ENCODE results near the gene ADAM15. TPM values are rescaled to one million over a fixed set of nuclear protein-coding genes. Genes with fewer than 3 reads are reported as not detected.

ADAM15 gene
- total RNA-seq, 4 donors from 2014 or later = 30.3 to 42.8 (median 36.9) TPM

DNA sequence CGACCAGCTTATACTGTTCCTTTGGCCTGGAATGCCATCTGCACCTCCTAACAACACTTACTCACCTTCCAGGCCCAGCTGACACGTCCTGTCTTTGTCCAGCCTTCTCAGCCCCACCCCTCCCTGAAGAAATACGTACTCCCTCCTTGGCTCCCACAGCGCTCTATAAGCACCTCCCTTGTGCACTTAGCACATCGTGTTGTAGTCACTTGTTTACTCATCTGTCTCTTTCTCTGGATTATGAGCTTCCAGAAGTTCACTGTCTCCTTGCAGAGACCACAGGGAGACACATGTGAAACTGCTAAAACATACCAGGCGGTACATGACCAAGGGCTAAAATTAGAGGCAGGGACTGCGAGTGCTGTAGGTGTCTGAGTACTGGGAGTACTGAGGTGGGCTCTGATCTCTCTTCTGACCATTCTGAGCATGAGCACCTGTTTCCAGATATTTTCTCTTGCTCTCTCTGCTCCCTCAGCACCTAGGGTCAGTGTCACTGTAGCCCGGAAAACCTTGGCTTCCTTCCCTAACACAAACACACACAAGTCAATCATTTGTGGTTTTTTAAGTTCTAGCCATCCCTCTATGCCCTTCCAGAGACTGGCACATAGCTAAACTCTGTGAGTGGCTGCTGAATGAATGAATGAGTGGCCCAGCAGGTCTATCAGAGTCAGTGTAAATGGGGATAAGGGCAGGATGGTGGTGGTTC, 12.4 kb upstream of the ADAM15 start:
- H3K36me3 ChIP-seq = no peaks in the 10 kb centered on the region
- H3K27ac ChIP-seq = peak overlapping the region; percentile 22 to 81 (median 48)
- in situ Hi-C loops (cut with MboI; ENCODE audit: low sequenced_read_pairs in 4 of 4) = no loop called here
- peak in 1 of 2 donors; percentile 45 for DNase-seq
- TF ChIP-seq POLR2A (IDR thresholded peaks at IDR 0.05) = no peak
- TF ChIP-seq, protein P1, sequence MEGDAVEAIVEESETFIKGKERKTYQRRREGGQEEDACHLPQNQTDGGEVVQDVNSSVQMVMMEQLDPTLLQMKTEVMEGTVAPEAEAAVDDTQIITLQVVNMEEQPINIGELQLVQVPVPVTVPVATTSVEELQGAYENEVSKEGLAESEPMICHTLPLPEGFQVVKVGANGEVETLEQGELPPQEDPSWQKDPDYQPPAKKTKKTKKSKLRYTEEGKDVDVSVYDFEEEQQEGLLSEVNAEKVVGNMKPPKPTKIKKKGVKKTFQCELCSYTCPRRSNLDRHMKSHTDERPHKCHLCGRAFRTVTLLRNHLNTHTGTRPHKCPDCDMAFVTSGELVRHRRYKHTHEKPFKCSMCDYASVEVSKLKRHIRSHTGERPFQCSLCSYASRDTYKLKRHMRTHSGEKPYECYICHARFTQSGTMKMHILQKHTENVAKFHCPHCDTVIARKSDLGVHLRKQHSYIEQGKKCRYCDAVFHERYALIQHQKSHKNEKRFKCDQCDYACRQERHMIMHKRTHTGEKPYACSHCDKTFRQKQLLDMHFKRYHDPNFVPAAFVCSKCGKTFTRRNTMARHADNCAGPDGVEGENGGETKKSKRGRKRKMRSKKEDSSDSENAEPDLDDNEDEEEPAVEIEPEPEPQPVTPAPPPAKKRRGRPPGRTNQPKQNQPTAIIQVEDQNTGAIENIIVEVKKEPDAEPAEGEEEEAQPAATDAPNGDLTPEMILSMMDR (IDR thresholded peaks at IDR 0.05 in 4 of 5, conservative IDR thresholded peaks at IDR 0.05 in 1 of 5) = no peak
- H3K4me3 ChIP-seq = no peak overlapping the region
- intact Hi-C loops (cut with DNase I; ENCODE audit: low total_unique reads) = no loop called here
- peak; percentile 63 to 92 for ATAC-seq
- H3K27me3 ChIP-seq = no peaks in the 10 kb centered on the region
- H3K9me3 ChIP-seq = no peaks in the 10 kb centered on the region
- H3K4me1 ChIP-seq = peaks cover 0 to 10% of the 10 kb centered on the region in 2 donors

DNA sequence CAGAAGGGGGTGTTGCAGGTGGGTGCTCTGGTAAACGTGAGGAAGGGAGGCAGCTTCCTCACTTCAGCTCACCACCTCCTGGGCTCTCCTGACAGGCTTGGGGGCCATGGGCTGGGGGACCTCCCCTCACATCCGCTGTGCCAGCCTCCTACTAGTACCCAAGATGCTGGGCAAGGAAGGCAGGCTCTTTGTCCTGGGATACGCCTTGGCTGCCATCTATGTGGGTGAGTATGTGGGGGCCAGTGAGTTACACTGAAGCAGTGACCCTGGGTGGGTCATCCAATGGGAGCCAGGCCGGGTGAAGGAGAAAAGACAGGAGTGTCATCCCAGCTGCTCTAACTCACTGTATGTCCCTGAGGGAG, 11.8 kb upstream of the ADAM15 start:
- Histone ChIP-seq H3K27me3 (no peaks in the 10 kb centered on the region), H3K4me1 (peaks cover 0 to 10% of the 10 kb centered on the region in 2 donors), H3K4me3 (no peak overlapping the region), H3K9me3 (no peaks in the 10 kb centered on the region), H3K27ac (peak overlapping the region; percentile 22 to 81 (median 48)), H3K36me3 (no peaks in the 10 kb centered on the region)
- ATAC-seq = no peak
- TF ChIP-seq POLR2A (IDR thresholded peaks at IDR 0.05) = no peak
- TF ChIP-seq, protein P1 (IDR thresholded peaks at IDR 0.05 in 4 of 5, conservative IDR thresholded peaks at IDR 0.05 in 1 of 5) = no peak
- in situ Hi-C loops (cut with MboI; ENCODE audit: low sequenced_read_pairs in 4 of 4) (no loop called here), intact Hi-C loops (cut with DNase I; ENCODE audit: low total_unique reads) (no loop called here)
- DNase-seq = no peak

DNA sequence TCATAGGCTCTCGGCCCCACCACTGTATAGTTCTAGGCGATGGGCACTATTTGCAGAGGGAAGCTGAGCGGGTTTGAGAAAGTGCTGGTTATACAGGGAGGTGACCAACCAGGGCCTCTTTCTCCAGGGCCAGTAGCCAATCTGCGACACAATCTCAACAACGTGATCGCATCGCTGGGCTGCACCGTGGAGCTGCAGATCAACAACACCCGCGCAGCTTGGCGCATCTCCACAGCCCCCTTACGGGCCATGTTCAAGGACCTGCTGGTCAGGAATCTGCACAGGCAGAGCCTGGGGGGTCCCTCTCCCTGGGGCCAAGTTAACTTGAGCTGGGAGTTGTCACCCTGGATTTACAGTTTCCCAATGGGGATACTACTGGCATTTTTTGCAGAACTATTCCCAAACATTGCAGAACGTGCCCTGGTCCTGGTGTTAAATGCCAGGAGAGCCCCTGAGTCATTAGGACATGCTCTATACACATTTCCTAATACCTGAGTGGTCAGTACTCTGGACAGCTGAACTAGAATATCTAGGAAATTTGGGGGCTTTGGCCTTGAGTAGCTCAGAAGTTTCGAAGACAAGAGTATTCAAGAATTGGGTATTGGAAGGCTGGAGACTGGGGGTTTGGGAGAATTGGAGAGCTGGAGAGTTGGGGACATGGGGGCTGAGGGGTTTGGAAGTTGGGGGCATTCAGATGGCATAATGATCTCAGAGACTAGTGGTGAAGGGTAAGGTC, 10.6 kb upstream of the ADAM15 start:
- H3K4me1 ChIP-seq = peaks cover 9 to 14% of the 10 kb centered on the region in 2 donors
- in situ Hi-C loops (cut with MboI; ENCODE audit: low sequenced_read_pairs in 4 of 4) (no loop called here), intact Hi-C loops (cut with DNase I; ENCODE audit: low total_unique reads) (no loop called here)
- H3K27me3 ChIP-seq = no peaks in the 10 kb centered on the region
- H3K4me3 ChIP-seq = no peak overlapping the region
- no peaks in the 10 kb centered on the region for H3K36me3 ChIP-seq
- no peak for ATAC-seq
- TF ChIP-seq, protein P1 (IDR thresholded peaks at IDR 0.05 in 4 of 5, conservative IDR thresholded peaks at IDR 0.05 in 1 of 5) = no peak
- no peak for TF ChIP-seq POLR2A (IDR thresholded peaks at IDR 0.05)
- no peaks in the 10 kb centered on the region for H3K9me3 ChIP-seq
- no peak for DNase-seq
- no peak overlapping the region for H3K27ac ChIP-seq

DNA sequence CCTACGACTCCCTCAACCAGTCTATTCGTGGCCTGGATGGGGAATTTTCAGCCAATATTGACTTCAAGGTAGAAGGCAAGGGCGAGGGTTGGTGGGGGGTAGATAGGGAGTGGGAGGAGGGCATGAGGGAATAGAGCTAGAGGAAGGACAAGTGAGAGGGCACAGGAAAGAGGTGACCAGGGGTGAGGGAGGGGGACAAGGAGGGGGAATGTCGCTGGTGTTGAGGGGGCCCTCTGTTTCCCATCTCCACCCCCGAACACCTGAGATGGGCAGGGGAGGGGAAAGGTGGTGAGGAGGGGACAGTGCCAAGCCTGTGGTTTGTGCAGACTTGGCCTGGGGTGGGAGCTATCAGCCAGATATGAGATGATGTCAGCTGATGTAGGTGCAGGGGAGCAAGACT, 8.3 kb upstream of the ADAM15 start:
- no peaks in the 10 kb centered on the region for H3K27me3 ChIP-seq
- H3K4me1 ChIP-seq = peaks cover 9 to 14% of the 10 kb centered on the region in 2 donors
- no peaks in the 10 kb centered on the region for H3K9me3 ChIP-seq
- TF ChIP-seq, protein P1 (IDR thresholded peaks at IDR 0.05 in 4 of 5, conservative IDR thresholded peaks at IDR 0.05 in 1 of 5) = no peak
- no peak for TF ChIP-seq POLR2A (IDR thresholded peaks at IDR 0.05)
- intact Hi-C loops (cut with DNase I; ENCODE audit: low total_unique reads) = no loop called here
- H3K4me3 ChIP-seq = no peak overlapping the region
- no peaks in the 10 kb centered on the region for H3K36me3 ChIP-seq
- ATAC-seq (no peak), DNase-seq (no peak)
- no peak overlapping the region for H3K27ac ChIP-seq
- in situ Hi-C loops (cut with MboI; ENCODE audit: low sequenced_read_pairs in 4 of 4) = no loop called here
